ENCODE results near the gene DHRSX.

DNA sequence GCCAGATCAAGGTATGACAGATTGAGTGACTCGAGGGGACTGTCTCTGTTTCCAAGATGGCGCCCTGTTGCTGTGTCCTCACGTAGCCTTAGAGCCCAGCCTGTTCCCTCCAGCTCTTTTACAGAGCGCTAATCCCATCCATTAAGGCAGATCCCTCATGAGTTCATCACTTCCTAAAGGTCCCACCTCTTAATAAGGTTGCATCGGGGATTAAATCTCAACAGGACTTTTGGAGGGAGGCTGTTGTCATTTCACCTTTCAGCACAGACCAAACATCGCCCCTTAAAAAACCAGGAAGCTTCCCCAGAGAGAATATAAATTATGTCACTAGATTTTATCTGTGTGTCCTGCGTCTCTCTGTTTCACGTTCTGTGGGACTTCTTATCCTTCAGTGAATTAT, 32.6 kb upstream of the DHRSX start:
- no peak for TF ChIP-seq POLR2A (IDR thresholded peaks at IDR 0.05)
- TF ChIP-seq, protein P1, sequence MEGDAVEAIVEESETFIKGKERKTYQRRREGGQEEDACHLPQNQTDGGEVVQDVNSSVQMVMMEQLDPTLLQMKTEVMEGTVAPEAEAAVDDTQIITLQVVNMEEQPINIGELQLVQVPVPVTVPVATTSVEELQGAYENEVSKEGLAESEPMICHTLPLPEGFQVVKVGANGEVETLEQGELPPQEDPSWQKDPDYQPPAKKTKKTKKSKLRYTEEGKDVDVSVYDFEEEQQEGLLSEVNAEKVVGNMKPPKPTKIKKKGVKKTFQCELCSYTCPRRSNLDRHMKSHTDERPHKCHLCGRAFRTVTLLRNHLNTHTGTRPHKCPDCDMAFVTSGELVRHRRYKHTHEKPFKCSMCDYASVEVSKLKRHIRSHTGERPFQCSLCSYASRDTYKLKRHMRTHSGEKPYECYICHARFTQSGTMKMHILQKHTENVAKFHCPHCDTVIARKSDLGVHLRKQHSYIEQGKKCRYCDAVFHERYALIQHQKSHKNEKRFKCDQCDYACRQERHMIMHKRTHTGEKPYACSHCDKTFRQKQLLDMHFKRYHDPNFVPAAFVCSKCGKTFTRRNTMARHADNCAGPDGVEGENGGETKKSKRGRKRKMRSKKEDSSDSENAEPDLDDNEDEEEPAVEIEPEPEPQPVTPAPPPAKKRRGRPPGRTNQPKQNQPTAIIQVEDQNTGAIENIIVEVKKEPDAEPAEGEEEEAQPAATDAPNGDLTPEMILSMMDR (IDR thresholded peaks at IDR 0.05) = no peak

Measured in prostate gland (tissue), 2 donors.